ENCODE measurements around the gene GPR62.

GPR62 gene

DNA sequence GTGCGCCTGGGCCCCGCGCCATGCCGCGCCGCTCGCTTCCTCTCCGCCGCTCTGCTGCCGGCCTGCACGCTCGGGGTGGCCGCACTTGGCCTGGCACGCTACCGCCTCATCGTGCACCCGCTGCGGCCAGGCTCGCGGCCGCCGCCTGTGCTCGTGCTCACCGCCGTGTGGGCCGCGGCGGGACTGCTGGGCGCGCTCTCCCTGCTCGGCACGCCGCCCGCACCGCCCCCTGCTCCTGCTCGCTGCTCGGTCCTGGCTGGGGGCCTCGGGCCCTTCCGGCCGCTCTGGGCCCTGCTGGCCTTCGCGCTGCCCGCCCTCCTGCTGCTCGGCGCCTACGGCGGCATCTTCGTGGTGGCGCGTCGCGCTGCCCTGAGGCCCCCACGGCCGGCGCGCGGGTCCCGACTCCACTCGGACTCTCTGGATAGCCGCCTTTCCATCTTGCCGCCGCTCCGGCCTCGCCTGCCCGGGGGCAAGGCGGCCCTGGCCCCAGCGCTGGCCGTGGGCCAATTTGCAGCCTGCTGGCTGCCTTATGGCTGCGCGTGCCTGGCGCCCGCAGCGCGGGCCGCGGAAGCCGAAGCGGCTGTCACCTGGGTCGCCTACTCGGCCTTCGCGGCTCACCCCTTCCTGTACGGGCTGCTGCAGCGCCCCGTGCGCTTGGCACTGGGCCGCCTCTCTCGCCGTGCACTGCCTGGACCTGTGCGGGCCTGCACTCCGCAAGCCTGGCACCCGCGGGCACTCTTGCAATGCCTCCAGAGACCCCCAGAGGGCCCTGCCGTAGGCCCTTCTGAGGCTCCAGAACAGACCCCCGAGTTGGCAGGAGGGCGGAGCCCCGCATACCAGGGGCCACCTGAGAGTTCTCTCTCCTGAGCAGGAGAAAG, 951 bp downstream of the GPR62 start:
- DNase-seq: peak in 11 of 14 donors; percentile 29 to 82 (median 73)

DNA sequence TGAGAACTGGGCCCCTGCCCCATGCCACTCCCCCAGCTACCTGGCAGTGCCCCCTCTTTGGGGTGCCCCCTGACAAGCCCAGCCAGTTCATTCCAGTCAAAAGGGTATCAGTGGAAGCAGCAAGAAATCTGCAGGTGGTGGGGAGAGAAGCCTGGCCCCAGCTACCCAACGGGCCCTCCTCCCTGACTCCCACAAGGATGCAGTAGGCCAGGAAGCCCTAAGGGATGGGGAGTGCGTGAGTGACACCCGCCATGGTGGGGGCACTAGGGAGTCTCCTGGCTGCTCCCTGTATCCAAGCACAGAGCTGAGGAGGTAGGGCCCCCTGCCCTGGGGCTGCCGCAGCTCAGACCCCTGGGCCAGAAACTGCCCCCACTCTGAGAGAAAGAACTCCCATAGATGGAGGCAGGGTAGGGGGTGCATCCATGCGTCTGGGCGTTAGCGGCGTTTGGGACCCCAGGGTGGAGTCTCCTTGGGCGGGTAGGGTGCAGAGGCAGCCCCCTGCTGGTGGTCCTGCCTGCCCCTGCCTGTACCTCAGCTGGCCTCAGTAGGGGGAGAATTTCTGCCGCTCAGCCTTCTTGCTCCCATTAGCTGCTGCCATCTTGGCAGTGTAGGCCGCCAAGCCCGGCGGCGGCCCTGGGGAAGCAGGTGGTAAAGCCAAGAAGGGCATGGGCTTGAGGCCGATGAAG, 2.5 kb downstream of the GPR62 start:
- DNase-seq: no peak

DNA sequence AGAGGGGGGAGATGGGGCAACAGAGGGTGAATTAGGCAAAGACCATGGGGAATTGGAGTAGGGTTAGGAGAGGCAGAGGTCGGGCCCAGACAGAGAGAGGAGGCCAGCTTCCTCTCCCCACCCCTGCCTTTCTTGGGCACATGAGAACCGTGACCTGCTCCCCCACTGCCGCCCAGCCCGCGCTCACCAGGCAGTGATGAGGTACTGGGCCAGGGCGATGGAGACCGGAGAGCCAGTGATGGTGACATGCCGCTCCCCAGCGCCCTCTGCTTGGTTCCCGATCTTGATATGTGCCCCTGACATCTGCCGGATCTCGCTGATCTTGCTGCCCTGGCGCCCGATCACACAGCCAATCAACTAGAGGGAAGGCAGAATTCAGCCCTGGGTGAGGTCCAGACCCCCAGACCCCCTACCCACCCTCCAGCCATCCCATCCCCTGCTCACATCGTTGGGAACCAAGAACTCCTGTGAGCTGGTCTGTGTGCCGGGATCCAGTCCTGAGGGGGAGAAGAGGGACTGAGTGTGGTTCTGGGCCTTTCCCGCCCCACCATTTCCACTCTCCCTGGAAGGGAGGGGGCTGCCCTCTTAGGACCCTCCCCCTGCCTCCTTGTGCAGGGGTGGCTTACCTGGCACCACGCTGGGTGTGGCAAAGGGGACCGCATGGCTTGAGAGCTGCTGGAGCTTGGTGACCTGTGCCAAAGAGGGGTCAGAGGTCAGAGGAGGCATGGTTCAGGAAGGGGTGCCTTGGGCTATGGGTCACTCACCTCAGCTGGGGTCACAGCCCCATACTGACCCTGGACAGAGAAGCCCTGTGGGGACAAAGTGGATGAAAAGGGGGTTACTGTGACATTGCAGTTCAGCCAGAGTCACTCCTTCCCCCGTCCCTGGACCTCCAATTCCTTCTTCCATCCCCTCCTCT, 3.7 kb downstream of the GPR62 start:
- DNase-seq: no peak

DNA sequence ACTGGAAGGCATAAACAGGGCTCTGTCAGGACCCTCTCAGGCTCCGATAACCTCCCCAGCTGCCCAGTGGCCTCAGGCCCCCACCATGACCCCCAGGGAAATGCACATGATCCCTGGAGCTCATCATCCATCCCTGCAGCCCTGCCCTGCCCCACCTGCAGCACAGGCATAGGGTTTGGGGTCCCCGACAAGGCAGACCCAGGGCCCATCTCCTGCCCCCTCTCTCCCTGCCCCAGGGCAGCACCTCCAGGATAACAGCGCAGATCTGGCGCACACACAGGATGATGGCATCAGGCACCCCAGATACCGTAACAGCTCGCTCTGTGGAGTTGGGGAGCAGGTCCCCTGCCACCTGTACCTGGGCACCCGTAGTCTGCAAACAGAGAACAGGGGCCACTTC, 4.5 kb downstream of the GPR62 start:
- no peak for DNase-seq

DNA sequence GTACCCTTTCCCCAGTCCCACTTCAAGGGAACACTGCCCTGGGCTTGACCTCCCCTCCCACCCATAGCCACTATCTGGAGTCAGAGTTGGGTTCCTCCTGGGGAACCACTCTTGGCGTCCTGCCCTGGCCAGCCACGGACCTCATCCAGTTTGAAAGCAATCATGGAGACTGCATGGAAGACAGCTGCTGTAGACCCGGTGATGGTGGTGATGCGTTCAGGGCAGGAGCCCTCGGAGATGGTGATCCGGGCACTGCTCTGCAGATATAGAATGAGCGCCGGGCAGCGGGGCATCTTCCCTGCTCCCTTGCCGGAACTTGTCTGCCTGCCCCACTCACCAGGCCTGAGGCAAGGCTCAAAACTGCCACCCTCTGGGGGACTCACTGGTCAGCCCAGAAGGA, 5.2 kb downstream of the GPR62 start:
- DNase-seq: no peak

DNA sequence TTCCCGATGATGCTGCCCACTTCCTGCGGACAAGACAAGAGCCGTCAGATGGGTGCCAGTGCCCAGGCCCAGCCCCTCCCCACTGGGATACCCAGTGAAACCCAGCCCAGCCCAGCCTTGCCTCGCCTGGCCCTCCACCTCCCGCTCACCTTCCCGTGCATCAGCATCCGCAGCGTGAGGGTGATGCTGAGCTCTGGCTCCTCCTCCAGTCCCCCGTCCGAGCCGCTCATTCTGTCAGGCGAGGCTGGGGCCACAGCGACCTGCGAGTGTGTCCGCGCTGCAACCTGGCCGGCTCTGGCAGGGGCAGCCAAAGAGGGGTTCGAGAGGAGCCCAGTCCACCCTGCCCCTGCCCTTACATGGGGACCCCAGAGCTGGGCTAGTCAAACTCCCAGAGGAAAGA, 5.8 kb downstream of the GPR62 start:
- no peak for DNase-seq

DNA sequence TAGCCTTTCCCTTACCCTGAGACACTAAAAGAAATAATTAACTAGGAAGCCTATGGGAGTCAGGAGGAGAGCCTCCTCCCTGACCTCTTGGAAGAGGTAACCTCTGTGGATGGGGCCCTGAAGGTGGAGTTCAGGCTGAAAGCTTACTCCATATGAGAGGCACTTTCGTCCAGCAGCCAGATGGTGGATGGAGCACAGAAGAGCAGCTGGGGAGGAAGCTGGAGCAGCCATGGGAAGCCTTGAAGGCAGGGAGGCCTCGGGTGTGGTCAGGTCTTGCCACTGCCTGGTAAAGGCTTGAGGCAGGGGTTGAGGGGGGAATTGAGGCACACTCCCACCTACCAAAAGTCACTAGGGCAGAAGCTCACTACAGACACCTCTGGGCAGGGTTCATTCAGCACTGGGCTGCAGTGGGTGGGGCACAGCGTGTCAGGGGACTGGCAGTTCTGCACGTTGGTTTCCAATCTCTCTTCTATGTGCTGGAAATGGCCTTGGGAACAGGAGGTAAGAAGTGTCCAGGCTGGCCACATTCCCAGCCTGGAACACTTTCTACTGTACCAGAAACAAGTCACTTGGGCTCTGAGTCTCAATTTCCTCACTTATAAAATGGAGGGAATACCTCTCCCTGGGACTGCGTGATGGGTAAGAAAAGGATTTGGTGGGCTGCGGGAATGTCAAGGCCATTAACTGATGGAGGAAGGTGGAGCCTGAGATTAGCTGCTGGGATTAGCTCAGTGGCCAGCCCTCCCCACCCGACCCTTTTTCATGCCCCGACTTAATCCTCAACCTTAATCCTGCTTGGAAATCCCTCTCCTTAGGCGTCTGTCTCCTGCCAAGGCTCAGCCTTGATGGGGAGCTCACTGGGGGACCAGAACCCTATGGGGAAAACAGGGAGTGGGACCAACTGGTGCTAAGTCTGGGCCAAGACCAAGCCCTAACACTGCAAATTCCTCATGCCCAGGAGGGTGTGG, 6.7 kb downstream of the GPR62 start:
- peak in 1 of 14 donors; percentile 38 for DNase-seq

DNA sequence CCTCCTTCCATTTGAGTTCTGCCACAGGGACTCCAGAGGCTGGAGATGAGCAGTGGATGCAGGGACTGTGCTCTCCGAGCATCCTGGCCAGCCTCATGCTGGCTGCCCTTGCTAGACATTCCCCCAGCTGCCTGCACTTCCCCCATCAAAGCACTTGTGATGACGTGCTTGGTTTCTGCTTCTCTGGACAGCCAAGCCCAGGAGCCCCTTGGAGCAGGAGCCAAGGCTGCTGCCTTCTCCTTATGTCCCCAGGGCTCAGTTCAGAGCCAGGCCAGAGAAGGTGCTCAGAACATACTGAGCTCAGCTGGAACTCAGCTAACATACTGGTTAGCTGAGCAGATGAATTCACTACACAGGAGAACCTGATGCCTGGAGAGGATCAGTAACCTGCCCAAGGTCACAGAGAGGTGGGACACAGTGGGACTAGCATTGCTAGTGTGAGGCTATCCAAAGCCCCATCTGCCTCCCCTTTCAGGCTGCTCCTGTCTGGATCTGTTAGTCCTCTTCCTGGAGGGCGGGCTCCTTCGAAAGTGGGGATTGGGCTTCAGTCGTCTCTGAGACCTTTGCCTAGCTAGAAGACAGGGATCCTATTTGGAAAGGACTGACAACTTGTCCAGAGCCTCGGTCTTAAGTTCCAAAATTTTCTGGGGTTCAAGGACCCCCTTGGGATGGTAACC, 7.8 kb downstream of the GPR62 start:
- DNase-seq: peak in 2 of 14 donors; percentile 35 to 36

DNA sequence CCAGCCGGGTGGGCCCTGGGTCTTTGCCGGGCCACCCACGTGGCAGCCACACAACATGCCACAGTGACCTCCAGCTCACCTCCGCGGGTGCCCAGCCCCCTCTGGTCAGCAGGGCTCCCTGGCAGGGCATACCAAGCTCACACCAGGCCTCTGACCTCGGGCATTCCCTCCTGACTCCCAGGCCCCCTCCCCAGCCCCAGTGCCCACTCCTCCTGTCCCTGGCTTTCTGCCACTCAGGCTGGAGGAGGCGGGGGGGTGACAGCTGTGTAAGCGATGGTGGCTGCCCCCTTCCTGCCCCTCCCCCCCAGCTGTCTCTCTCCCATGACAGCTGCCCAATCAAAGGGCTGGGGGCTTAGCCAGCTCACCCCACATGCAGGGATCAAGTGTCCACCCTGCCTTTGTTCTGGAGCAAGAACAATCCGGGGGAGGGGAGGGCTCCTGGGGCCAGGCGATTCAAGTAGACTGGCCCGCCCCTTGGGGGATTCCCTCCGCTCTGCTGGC, 8.8 kb downstream of the GPR62 start:
- DNase-seq: peak in 6 of 14 donors; percentile 15 to 71 (median 26)

DNA sequence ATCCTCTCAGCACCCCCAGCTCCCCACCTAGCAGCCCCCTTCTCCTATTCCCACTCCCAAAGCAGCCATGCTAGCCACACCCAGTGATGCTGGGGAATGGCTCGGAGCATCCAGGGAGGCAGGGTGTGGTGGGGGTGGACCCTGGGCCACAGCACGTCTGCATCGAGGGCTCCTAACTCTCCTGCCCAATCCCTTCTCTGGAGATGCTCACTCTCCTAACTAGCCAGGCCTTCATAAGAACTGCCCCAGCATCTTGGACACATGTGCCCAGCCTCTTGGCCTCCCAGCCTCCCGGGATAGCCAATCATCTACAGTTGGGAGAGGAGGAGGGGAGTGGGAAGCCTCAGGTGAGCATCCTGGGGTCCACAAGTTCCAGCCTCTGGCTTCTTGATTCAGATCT, 9.3 kb downstream of the GPR62 start:
- DNase-seq: no peak

DNA sequence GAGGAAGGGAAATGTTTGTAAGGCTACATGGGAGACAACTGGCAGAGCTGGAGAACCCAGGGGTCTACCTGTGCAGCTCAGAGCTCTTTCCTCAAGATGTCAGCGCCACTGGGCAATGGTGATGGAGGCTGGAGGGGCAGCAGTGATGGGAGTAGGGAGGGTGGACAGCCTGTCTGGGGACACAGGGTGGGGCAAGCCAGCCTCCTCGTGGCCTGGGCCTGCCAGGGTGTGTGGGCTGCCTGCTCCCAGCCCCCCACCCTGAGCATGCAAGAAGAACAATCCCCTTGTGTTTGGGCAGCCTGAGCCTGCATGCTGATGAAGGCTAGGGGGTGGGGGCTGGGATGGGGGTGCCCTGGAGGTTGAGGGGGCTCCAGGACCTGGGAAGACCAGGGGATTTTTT, 10.8 kb downstream of the GPR62 start:
- peak in 11 of 14 donors; percentile 52 to 84 (median 67) for DNase-seq

DNA sequence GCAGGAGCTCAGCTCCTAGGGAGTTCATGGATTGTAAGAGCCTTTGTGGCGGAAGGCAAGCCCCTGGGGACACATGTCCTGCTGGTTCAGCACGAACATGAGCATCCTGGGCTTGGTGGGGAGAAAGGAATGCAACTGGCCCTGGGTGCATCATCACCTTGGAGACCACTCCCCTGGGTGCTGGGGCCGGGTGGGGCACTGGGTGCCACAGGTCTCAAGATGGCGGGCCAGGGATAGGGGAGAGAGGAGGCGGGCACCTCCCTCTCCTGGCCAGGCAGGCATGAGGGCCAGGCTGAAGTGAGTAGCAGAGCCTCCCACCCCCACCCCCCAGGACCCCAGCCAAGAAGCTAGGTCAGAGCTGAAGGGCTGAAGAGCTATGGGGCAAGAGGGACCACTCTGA, 11.3 kb downstream of the GPR62 start:
- DNase-seq: peak in 5 of 14 donors; percentile 65 to 75 (median 67)

DNA sequence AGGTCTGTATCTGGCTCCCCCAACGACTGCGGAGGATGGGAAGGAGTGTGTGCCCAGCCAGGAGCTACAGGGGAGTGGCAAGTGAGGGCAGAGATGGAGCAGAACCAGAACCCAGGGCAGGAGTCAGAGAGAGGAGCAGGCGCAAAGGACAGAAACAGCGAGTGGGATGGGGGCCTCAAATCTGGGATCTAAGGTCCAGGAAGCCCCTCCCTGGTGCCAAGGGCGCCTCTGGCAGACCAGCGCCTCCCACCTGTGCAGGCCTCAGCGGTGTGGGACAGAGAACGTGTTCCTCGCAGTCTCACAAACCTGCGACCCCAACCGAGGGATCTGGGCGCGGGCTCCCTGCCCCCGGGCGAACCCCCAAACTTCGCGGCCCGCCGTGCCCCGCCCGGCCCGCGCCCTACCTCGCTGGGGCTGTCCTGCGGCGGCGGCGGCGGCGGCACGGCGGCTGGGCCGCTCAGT, 11.8 kb downstream of the GPR62 start:
- DNase-seq: peak in 4 of 14 donors; percentile 57 to 66 (median 62)

DNA sequence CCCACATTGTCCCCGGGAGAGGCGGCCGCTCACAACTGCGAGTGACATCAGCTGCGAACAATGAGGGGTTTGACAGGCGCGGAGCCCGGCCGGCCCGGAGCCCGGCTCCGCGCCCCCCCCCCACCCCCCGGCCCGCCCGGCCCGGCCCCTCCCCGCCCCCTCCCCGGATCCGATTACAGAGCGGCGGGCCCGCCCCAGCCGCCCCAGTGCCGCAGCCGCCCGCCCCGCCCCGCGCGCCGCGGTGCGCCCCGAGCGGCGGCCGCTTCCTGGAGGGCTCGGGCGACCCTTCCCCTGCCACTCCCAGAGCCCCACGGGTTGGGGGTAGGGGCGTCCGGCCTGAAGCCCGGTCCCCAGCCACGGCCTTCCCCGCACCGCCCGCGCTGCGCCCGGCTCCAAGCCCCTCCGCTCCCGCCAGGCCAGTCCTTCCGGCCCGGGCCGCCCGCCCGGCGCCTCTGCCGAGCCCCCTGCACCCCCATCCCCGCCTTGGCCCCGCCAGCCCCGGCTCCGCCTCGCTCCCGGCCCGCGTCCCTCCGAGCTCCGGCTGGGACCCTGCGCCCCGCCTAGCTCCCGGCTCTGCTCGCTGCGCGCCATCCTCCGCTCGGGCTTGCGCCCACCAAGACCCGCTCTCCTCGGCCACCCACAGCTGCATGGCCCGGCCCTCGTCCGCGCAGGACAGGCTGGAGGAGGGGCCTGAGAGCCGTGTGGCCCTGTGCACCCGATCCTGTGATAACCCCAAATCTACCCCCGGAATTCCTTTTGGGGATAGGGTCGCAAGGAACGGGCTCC, 12.4 kb downstream of the GPR62 start, which contains the start of gene PCBP4:
Gene PCBP4, minus strand, starts transcription at position 71 of the 786 bp plus-strand sequence. CDS start 6,214 bp downstream, outside the sequence.
- DNase-seq: peak in 11 of 14 donors; percentile 43 to 87 (median 77)

DNA sequence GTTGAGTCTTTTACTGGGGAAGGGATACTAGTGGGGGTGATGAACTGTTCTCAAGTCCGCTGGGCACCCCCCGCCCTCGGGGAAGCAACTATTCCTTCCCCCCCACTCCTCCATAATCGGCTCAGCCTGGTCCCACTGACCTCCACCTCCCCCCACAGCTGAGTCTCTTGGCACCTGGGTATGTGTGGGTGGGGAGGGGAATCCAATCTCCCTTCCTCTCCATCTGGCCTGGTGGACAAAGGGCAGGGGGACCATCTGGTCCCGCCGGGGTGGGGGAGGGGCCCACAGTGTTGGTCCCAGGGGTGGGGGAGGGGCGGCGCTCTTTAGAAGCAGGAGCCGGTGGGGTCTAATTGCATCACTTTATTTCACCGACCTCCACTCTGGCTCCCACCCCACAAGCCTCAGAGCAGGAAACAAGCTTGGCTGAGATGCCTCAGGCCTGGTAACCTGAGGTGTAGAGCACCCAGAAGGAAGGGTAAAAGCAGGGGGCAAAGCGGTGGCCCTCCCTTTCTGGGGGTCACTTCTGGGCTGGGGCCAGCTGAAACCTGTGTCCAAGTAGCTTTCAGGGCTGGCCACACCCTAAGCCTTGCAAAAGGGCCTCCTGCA, 13.1 kb downstream of the GPR62 start:
- DNase-seq: peak in 4 of 14 donors; percentile 11 to 80 (median 44)

DNA sequence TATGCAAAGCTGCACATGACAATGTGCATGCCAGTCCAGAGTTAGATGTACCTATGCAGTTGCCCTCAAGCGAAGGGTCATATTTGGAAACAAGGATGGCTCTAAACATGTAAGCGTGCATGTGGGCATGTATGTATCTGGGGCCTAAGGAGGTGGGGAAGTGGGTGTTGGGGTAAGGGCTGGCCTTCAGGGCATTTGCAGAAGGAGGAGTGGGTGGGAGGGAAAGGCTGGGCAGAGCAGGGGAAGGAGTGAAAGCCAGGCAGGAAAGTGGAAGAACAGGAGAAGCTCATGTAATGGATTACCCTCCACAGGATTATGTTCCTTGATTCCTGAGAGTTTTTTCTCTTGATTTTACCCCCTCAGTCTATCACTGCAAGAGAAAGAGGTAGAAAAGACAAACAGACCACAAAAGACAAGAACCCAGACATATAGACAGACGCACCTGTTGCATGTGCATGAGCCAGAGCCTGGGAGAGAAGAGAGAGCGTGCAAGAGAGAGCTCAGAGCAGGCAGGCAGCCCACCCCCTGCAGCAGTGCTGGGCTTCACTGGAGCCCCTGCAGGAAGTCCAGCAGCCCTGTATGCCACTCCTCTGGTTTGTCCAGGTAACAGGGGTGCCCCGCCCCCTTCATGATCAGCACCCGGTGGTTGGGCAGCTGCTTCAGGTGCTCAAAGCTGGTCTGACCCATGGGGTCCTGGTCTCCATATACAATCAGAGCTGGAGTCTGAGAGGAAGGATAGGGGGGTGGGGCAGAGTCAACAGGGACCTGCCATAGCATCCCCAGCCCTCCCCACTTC, 13.9 kb downstream of the GPR62 start:
- peak in 1 of 14 donors; percentile 30 for DNase-seq

DNA sequence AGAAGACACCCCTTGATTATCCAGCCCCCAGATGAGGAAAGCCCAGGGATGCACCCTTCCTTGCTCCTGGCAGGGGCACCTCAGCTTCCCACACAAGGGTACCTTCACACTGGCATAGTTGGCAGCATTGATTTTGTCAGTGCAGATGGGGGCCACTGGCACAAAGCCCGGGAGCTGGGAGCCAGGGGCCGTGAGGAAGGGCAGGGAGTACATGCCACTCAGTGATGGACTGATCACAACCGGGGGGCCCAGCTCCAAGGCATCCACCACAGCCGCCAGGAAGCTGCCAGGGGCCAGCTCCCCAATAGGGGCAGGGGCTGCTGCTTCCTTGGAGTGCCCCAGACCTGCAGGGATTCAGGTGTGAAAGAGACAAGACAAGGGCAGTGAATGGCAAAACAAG, 14.7 kb downstream of the GPR62 start:
- DNase-seq: no peak
